ENCODE results near the gene NAGS.
"Not testable (repeated sequence)": the region's sequence is repeated elsewhere in the genome, so short reads cannot be mapped to it uniquely, and the experiment has no call there.

NAGS gene

DNA sequence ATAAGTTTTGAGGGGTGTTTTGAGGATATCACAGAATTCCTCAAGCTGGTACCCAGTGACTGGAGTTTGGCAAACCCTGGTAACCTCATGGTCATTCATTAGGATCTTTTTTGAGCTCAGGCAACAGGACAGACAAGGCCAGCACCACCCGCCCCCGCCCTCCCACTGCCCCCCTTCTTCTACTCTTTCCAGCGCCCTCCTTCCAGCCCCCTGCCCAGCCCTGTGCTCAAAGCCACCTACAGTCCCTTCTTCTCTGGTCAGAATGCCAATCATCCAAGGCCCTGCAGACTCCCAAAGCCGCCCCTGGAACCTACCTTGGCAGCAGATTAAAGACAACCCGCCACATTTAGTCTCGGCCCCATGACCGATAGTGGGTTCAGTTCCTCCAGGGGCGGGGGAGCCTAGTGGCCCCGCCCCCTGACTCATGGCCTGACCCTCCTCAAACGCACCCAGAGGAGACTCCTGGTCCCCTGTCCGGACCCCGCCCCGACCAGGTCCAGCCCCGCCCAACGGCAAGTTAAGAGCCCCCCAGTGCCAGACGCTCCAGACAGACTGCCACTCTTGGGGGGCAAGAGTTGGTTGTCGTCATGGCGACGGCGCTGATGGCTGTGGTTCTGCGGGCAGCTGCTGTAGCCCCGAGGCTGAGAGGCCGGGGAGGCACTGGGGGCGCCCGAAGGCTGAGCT, at the start of gene NAGS:
Gene NAGS (plus strand): TSS at position 546 of the 684 bp plus-strand sequence. CDS start 42 bp downstream, at position 588.
- intact Hi-C loops (cut with DNase I) = no loop called here
- no peak for DNase-seq

- peak in 13 of 42 donors; percentile 3 to 55 (median 29) for DNase-seq
- intact Hi-C loops (cut with DNase I) = no loop called here
Observed at GRCh38 chr17:43956222-43956621, 48.2 kb upstream of the NAGS start.

GRCh38 chr17:43958748-43959352, 45.6 kb upstream of the NAGS start:
- DNase-seq = no peak
- intact Hi-C loops (cut with DNase I) = no loop called here

GRCh38 chr17:43961292-43961691, 43.1 kb upstream of the NAGS start:
- DNase-seq; intact Hi-C loops (cut with DNase I): not testable (repeated sequence)

DNA sequence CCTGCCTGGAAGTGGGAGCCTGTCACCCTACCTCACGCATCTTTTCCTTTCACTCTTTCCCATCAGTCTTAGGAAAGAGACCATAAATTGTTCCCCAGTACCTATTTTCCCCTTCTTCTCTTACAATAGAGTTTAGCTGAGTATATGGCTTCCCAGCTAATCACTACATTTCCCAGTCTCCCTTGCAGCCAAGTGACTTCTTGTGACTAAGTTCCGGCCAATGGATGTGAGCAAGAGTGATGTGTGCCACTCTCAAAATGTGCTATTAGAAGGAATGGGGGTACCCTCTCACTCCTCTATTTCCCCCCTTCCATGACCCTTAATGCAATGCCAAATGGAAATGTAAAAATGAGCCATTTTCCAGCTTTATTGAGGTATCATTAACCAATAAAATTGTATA, 42.5 kb upstream of the NAGS start:
- intact Hi-C loops (cut with DNase I) = no loop called here
- no peak for DNase-seq

- intact Hi-C loops (cut with DNase I) = no loop called here
- DNase-seq = no peak
Observed at GRCh38 chr17:43962479-43962878, 41.9 kb upstream of the NAGS start.

DNA sequence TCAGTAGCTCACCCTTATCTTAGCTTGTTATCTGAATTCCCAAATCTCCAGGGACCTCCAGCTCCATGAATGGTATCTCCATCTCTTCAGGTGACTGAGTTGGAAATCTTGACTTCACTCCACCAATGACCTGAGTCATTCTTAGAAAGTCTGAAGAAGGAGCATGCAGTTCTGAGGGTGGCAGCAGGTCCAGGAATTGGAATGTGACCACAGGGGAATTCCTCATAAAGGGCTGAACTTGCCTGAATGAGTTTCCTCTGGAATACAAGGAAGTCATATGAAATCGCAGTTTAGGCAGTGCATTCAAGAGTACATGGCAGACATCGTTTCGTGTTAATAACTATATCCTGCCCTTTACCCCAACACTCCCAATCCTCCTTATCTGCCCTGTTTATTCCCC, 38.1 kb upstream of the NAGS start:
- DNase-seq = no peak
- intact Hi-C loops (cut with DNase I) = no loop called here

GRCh38 chr17:43967251-43967875, 37.1 kb upstream of the NAGS start:
- intact Hi-C loops (cut with DNase I) = no loop called here
- no peak for DNase-seq

DNA sequence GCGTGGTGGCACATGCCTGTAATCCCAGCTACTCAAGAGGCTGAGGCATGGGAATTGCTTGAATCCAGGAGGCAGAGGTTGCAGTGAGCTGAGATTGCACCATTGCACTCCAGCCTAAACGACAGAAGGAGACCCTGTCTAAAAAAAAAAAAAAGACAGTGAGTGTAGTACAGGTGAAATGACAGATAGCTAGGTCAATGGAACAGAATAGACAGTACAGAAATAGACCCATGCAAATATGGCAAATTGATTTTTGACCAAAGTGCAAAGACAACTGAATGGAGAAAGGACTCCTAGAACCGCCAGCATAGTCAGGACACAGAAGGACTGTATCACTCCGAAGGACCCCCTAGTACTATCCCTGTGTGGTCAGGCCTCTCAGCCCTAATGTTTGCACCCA, 34.1 kb upstream of the NAGS start:
- DNase-seq = no peak
- intact Hi-C loops (cut with DNase I) = no loop called here

- DNase-seq; intact Hi-C loops (cut with DNase I): not testable (repeated sequence)
Observed at GRCh38 chr17:43971436-43971835, 33.0 kb upstream of the NAGS start.

DNA sequence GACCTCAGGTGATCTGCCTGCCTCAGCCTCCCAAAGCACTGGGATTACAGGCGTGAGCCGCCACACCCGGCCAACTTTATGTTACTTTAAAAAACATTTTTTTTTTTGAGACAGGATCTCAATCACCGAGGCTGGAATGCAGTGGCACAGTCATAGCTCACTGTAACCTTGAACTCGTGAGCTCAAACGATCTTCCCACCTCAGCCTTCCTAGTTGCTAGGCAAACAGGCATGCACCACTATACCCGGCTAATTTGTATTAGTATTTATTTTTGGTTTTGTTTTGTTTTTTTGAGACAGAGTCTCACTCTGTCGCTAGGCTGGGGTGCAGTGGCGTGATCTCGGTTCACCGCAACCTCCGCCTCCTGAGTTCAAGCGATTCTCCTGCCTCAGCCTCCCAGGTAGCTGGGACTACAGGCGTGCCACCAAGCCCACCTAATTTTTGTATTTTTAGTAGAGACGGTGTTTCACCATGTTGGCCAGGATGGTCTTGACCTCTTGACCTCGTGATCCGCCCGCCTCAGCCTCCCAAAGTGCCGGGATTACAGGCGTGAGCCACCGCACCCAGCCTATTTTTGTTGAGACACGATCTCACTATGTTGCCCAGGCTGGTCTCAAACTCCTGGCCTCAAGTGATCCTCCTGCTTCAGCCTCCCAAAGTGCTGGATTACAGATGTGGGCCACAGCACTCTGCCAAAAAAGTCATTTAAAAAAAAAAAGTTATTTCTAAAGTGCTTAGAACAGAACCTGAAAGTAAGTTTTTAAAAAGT, 31.8 kb upstream of the NAGS start:
- peak in 1 of 42 donors; percentile 1 for DNase-seq
- intact Hi-C loops (cut with DNase I) = not testable (repeated sequence)

- DNase-seq = peak in 1 of 42 donors; percentile 9
- intact Hi-C loops (cut with DNase I) = no loop called here
Observed at GRCh38 chr17:43974382-43975266, 29.8 kb upstream of the NAGS start.

- DNase-seq = no peak
- intact Hi-C loops (cut with DNase I) = no loop called here
Observed at GRCh38 chr17:43975898-43976297, 28.5 kb upstream of the NAGS start.

DNA sequence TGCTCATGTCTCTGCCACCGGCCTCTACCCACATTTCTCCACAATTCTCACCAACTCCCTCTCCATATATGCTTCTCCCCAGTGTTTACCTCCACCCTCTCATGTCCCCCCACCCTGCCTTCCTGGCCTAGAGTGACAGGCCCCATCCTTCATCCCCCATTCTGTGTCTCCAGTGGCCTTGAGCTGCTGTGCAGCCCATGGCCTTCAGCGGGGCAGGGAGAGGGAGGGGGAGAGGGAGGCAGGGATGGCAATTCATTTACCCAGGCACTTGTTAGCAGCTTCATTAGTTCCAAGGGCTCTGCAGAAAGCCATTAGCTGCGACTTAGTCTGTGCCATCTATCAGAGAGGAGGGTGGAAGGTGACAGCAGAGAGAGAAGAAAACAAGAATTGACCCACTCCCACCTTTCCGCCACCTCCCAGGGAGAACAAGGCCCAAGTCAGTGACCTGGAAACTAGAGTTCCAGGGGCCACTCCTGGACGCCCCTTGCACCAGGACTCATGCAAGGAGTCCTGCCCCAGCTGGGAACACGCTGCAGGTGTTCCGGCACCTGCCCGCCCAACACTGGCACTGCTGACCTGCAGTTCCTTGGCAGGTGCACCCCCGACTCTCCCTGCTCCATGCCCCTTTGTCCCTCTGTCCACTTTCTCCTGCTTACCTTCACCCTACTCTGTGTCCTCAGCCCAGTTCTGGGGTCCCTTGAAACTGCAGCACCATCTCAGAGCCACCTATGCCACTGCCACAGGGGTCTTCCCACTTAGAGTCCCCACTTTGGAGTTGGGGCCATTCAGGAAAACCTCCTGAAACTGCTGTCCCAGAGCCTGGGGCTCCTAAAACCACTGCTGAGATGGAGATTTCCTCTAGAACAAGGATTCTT, 27.2 kb upstream of the NAGS start:
- DNase-seq = no peak
- intact Hi-C loops (cut with DNase I) = no loop called here

DNA sequence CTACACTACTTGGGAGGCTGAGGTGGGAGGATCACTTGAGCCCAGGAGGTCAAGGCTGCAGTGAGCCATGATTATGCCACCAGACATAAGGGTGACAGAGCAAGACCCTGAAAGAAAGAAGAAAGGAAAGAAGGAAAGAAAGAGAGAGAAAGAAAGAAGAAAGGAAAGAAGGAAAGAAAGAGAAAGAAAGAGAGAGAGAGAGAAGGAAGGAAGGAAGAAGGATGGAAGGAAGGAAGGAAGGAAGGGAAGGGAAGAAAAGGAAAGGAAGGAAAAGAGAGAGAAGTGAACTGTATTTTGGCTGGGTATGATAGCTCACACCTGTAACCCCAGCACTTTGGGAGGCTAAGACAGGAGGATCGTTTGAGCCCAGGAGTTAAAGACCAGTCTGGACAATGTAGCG, 26.3 kb upstream of the NAGS start:
- DNase-seq = no peak
- intact Hi-C loops (cut with DNase I) = no loop called here

GRCh38 chr17:43979011-43979410, 25.4 kb upstream of the NAGS start:
- intact Hi-C loops (cut with DNase I) = no loop called here
- no peak for DNase-seq

DNA sequence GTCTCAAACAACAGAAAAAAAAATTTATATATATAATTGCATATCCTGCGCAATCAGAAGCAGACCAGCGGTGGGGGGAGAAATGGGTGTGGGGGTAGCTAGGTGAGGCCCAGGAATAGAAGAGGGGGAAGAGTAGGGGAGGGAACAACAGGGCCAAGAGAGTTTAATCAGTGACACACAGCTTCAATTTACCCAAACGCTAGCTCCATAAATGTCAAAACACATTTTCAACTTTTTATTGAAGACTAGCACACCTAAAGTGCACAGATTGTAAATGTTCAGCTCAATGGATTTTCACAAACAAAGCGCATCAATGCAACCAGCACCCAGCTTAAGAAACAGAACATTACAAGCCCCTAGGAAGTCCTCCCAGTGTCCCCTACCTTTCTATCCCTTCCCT, 24.8 kb upstream of the NAGS start:
- intact Hi-C loops (cut with DNase I) = no loop called here
- no peak for DNase-seq

DNA sequence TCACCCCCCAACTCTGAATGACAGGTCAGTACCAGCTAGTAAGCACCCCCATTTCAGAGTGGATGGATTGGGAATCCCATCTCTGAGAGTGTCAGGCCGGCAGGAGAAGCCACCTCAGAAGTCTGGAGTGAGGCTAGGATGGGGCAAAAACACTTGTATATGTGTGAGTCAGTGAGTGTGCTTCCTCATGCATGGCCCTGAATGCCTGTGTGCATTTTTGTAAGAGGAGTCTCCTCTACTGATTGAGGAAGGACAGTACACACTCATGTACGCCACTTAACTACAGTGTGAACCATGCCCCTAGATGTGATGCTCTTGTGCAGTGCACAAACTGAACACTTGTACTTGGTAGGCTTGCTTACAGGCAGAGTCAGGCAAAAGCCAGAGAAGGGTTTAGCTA, 22.3 kb upstream of the NAGS start:
- DNase-seq = no peak
- intact Hi-C loops (cut with DNase I) = no loop called here

Measured in head of caudate nucleus (tissue), 42 donors.